GM18907 (cell line): ENCODE data around the gene SORT1.
A peak's percentile ranks its signal among the peaks of the same experiment; 100 is the strongest.
"Not testable (repeated sequence)": the region's sequence is repeated elsewhere in the genome, so short reads cannot be mapped to it uniquely, and the experiment has no call there.

Experiments used
- ATAC-seq: cut with Tn5 transposase; IDR thresholded peaks from one replicate; pipeline ENCODE4 v1.9.1; 2021; ENCODE audit warnings: mild to moderate bottlenecking, moderate library complexity; ENCODE audit not compliant: unreplicated experiment

SORT1 gene

DNA sequence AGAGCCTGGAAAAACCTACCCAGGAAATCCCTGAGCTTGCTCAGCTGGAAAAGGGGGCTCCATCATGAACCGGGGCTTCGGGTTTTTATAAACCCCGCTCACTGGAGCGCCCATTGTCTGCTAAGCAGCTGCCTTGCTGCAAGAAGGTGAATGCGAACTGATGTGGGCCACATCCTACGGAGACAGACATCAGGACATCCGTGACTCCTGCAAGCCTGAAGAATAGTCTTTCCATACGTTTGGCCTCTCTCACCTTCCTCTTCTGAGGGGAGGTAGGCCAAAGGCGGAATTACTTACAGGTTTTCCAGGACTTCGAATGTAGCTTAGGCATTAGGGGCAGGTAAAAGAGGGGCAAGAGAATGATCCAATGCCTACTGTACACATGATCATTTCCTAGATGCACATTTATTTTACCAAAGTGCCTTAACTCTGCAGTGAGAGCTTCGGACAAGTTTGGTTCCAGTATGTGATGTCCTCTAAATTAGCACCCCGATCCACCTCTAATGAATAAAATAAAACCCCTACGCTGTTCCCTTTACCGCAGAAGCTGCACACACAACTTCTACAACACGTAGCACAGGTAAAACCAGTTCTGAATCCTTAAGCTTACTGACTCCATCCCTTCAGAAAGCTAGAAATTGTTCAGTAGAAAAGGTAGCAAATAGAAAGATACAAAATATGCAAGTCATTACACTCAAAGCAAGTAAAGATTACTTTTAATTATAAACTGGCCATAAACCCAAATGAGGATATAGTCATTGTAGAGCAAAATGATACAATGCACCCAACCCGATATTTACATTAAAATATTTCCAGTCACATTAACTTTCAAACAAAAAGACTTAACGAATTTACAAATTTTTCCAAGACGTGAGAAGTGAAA is 866 bp upstream of the SORT1 start:
- ATAC-seq, result no peak

DNA sequence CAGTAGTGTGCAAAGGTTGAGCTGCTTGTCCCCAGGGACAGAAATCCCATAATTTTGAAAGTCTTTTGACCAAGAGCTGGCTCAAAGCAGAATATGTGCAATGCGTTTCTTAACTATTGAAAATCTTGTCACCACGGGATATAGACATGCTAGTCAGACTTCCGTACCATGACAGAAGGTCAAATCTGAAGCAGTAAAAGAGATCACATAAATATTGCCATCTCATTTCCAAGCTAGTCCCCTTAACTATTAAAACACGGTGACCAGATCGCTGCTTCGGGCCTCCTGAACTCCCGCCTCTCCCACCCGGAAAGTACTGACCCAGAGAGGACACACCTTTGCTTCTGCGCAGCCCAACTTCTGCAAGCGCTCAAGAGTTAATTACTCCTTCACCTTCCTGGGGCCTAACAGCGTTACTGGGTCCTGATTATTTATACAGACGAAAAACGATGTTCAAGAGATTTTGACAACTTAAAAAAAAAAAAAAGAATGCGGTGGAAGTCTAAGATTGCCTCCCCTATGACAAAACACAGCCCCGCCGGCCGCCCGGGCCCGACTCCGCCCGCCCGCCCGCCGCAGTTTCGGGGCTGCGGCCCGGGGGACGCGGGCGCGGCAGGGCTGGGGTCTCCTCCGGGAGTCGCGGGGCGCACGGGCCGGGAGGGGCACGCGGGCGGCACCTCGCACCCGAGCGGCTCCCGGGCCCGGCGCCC is 692 bp downstream of the SORT1 start:
- ATAC-seq, result peak; percentile 29

DNA sequence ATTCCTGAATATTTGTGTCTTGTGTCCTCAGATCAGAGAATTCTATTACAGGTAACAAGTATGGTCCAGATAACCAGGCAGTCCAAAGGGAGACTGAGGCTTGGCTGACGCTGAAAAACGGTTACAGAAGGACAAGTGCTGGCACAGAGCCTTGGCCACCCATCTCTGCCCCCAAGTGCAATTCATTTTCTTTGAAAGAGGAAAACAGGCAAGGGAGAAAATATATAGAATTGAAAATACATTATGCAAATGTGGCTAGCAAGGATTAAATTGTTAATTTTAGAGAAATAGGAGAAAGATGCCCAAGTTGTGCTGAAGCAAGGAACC is 1.2 kb downstream of the SORT1 start:
- ATAC-seq, result no peak

DNA sequence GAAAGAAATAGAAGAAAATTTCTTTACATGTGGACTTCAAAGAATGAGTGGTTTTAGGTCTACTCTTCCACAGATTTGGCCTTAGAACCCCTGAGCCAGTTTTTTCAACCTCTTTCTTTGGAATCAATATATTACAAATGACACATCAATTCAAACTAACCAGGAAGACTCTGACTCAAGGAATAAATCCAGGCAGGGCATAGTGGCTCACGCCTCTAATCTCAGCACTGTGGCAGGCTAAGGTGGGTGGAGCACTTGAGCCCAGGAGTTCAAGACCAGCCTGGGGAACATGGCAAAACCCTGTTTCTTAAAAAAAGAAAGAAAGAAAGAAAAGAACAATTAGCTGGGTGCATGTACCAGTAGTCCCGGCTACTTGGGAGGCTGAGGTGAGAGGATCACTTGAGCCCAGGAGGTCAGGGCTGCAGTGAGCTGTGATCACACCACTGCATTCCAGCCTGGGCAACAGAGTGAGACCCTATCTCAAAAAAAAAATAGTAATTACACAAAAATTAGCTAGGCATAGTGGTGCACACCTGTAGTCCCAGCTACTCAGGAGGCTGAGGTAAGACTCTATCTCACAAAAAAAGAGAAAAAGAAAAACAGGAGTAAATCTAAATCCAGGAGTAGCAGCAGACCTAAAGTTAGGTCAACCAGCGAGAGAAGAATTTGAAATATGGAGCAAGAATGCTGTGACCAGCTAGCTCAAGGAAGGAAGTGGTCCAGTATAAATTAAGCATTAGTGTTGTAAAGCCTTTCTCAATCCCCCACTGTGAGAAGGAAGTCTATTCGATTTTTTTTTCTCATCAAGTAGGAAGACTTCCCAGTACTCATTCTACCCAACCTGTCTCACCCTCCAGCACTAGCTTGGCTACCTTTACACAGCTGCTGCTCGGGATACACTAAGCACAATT is 1.9 kb downstream of the SORT1 start:
- no peak for ATAC-seq

DNA sequence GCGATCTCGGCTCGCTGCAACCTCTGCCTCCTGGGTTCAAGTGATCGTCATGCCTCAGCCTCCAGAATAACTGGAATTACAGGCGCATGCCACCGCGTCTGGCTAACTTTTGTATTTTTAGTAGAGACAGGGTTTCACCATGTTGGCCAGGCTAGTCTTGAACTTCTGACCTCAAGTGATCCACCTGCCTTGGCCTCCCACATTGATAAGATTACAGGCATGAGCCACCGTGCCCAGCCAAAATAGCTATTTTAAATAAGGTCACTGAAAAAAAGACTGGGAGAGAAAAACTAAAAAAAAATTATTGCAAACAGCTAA is 2.5 kb downstream of the SORT1 start:
- ATAC-seq, result not testable (repeated sequence)

DNA sequence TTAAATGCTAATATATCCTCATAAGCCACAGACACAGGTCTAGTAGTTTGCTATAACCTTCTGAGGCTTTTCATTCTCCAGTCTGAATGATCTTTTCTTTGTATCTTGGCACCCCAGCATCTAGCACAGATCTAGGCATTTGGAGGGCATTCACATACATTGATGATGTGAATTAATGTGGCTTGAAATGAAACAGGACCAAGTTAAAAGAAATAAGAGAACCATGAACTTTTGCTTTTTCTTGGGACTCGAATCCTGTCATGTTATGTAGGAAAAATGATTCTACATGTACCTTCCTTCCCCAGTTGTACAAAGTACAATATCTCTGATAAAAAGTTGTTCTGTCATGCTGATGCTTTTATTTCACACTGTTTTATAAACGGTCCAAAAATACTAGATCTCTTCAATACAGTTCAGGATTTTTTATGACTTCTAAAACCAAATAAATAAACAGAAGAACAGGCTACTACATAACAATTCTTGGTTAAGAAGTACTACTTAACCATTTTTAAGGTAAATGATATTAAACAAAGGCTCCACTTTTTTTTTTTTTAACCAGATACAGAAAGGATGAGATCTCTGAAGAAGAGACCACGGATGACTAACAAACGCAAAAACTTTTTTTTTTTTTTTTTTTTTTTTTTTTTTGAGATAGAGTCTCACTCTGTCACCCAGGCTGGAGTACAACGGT is 3.0 kb downstream of the SORT1 start:
- no peak for ATAC-seq

DNA sequence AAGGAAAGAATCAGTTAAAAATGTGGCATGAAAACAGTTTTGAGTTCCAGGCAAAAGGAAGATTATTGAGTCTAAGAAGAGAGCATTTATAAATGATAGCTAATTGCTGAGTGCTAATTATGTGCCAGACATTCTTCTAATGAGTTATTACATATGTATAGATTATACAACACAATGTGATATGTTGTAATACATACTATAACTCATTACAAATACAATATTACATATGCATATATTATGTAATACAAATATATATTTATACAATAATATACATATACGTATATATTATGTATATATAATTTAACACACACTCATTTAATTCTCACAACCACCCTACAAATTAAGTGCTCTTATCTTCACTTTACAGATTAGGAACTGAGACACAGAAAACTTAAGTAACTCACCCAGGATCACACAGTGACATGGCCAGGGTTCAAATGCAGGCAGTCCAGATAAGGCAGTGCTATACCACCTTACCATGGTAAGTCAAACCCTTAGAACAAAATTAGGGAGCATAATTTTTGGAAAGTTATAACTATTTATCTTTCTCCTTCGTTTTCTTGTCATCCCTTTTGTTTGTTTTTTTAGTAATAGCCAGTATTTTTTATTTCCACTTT is 4.0 kb downstream of the SORT1 start:
- no peak for ATAC-seq

DNA sequence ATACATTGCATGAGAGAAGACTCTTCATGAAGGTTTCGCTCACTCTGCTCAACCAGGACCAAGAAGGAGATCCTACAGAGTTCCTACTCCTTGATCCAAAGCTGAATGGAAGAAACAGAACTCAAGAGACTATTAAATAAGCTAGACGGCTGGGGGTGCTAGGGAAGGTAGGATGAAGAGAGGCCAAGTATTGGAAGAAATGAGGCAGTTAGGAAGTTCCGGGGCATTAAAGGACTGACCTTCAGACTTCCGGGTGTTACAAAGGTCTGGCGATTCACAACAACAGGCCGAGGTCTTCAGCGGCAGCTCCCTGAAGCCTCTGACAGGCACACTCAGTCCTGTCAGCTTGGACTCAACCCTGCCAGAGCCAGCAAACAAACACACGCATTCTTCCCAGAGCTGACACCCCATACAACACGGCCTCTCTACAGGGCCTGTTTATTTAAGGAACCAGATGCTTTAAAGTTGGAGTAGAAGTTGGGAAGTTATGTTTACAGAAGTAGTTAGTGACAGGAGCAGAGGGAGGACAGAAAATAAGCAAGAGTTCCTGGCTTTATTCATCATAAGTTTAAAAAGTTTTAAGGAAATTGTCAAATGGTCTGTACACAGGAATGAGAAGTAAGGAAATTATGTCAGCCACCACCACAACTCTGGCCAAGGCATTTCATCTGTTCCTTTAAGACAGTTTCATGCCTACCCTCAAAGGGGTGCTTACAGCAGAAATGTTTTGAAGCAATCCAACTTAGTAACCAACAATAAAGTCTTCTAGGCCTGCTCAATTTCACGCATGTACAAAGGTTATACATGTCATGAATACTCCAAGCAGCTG is 4.7 kb downstream of the SORT1 start:
- no peak for ATAC-seq

DNA sequence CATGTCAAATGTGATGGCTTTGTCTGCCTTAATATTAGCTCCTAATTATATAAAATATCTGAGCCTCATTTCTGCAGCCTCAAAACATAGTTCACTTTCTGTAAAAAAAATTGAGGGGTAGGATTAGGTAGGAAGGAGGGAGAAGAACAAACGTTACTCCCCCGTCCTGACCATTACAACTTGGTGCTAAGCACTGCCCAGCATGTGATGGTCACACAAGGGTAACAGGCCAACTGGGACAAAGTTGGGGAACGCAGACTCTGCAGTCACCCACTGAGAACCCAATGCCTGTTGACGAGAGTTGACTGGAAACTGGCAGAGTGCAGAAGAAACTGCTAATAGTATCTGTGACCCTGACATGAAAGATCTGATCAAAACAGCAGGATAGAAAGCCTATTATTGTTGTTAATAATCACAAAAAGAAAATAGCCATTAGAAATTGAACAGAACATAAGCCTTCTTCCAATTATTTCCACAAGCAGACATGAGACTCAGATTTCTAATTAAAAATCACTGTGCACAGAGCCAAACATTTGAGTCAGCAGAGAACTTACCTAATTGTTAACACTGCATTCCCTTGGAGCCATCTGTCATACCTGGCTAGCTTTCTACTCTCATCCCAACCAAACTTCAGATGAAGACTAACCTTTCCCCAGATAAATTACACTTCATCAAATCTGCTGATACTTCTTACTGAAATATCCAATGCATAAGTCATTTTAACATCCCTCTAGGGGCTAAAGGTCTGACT is 5.5 kb downstream of the SORT1 start:
- peak; percentile 29 for ATAC-seq

DNA sequence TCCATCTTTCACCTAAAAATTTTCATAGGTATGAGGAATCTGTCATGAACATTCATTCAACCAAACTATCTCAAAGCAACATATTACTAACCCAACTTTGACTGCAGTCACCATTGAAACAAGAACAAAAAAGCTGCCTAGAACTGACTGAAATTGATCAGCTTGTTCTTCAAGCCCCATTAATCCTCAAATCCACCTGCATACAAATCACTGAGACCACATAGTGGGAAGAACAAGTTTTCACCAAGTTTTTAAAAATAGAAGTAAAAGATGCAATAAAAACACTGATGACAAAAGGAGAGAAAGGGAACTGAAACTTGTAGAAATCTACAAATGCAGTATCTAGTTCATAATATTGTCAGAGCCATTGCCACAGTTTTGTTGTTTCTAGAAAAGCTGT is 6.1 kb downstream of the SORT1 start:
- peak; percentile 81 for ATAC-seq

DNA sequence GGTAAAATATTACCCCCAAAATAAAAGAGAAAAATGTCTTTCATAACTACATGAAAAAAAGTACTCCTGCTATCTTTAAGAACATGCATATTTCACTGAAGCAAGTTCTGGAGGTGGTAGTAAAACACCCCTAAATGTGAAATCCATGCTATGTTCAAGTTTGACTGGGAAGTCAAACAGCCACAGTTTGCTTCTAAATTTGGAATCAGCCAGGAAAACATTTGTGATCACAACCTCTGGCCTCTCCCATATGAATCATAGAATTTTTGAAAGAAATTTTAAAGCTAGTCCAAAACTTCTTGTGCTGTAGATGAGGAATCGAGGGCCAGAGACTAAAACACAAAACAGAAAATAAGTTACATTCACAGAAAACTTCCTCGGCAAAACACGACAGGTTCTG is 6.6 kb downstream of the SORT1 start:
- ATAC-seq, result no peak

DNA sequence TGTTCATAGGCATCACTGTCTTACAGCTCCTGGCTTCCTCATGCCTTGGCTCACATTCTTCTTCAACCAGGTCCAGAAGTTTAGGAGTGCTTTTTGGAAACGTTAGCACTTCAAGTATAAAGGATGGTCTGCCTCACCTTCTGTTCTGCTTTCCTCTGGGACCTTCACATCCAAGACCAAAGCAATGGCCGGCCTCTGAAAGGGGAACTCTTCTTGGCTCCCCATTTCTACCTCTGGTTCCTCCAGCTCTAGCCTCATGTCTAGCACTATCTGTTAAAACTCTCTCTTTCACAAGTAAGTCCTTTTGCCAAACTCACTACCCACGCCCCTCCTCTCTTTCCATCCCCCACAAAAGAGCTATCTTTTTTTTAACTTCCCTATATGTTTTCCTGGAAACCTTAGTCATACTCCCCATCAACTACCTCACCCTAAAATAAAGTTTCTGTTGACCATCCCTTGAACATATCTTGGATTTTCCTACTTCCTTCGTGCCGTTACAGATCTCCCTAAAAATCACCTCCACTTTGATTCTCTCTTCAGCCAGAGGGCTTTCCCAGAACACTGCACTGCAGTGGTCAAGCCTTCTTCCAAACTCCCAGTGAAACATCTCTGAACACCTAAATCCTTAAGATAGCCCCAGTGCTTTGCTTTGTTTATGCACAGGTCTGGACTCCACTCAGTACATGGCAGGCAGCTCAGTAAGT is 7.9 kb downstream of the SORT1 start:
- ATAC-seq, result no peak

DNA sequence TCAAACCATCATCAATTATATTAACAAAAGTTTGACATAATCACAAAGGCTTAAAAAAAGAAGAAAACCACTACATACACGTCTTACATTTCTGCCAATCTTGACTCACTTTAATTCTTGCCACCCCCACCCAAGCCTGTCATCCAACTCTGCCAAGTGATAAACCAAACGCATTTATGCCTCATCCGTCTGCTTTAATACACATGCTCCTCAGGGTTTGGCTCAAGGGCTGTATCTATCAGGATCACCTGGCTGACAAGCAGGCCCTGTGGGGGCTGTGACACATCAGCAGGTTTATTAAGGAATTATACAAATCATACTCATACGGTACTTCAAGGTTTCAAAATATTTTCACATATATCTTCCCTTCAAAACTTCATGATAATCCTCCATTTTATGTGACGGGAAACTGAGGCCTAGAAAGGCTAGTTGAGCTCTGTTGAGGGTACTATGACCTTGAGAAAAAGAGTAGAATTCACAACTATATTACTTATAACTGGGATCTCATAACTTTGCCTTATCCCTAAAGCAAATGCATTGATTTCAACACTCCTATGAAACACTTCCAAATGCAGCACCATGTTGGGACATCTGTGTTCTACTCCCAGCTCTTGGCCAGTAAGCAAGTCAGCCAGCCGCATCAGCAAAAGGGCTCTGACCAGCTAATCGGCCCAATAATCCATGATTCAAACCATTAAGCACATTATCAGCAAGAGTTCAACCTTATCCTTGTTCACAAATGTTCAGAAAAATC is 8.7 kb downstream of the SORT1 start:
- no peak for ATAC-seq

DNA sequence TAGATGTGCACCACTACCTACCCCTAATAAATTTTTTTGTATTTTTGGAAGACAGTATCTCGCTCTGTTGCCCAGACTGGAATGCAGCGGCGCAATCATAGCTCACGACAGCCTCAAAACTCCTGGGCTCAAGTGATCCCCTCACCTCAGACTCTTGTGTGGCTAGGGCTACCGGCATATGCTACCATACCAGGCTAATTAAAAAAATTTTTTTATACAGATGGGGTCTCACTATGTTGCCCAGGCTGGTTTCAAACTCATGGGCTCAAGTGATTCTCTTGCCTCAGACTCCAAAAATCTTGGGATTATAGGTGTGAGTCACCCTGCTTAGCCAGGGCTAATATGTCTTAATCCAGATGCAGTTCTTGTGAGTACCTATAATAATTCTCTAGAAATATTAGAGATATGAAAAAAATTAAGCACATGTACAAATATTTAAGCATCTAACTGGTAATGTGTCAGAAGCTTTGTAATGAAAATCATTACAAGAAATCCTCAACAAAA is 9.5 kb downstream of the SORT1 start:
- no peak for ATAC-seq

DNA sequence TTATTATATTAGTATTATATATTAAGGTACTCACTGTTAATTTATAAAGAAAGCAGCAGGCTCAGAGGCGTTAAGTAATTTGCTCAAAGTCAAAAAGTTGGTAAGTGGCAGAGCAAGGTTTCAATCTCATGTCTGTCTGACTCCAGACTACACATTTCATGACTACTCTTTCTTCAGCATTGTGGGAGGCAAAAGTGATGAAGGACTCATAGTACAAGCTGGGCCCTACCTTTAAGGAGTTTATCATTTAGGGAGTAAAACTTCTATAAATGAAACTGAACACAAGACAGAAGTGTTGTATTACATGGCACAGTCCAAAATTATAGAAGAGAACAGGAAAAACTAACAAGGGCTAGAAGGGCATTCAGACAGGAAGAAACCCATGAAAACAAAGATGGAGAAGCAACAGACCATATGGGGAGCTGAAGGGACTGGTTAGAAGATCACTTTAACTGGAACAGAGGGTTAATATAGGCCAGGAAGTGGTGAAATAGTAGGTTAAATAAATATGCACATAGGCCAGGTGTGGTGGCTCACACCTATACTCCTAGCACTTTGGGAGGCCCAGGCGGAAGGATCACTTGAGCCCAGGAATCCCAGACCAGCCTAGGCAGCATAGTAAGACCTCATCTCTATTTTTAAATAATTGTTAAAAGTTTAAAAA is 11.5 kb downstream of the SORT1 start:
- no peak for ATAC-seq

DNA sequence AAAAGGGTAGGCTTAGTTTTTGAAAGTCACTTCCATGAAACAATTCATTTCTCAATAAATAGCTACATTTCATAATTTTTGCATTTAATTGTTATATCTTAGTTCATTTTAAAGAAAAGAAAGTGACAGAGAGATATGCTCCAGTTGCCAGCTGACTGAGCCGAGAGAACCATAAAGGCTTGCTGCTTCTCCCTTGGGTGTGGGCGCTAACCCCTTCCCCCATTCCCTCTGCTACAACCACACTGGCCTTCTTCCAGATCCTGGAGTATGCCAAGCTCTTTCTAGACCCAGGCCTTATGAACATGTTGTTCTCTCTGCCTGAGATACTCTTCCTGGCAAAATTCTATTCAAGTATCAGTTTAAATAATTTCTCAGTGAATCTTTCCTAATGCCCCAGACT is 12.3 kb downstream of the SORT1 start:
- ATAC-seq, result no peak

DNA sequence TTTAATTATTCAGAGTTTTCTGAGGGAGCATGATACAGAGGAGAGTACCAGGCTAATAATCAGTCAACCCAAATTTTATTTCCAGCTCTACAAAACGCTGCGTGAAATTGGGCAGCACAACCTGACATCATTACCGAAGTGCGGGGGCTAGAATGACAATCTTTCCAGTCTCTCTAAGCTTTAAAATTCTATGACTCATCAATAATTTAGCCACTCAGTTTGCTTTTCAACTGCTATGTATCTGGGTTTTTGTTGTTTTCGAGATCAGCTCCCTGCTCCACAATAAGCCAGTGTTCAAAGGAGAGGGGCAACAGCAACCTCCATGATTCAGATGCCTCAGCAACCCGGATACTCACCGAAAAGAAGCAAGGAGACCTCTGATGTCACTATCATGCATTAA is 13.9 kb downstream of the SORT1 start:
- no peak for ATAC-seq
